Muscle layer of duodenum (tissue), 2 donors: ENCODE data around the gene DRG1.

Source experiments
- H3K27ac ChIP-seq: one replicate; pipeline ENCODE4 v1.7.0; 2013; ENCODE audit warnings: mild to moderate bottlenecking, low read length
- H3K27me3 ChIP-seq: one replicate; pipeline ENCODE4 v1.7.0; 2013; ENCODE audit warnings: low read depth, mild to moderate bottlenecking, control low read depth, low read length
- H3K36me3 ChIP-seq, 2 donors: one replicate each; pipeline ENCODE4 v1.7.0; 2013; ENCODE audit warnings: low read length in 2 of 2, control low read depth in 1 of 2, mild to moderate bottlenecking in 1 of 2; ENCODE audit not compliant: insufficient read depth in 2 of 2, control insufficient read depth in 1 of 2
- H3K4me1 ChIP-seq, 2 donors: one replicate each; pipeline ENCODE4 v1.7.0; 2013; ENCODE audit warnings: low read length in 2 of 2, mild to moderate bottlenecking in 2 of 2, control low read depth in 1 of 2, moderate library complexity in 1 of 2; ENCODE audit not compliant: insufficient read depth in 2 of 2, control insufficient read depth in 1 of 2
- H3K4me3 ChIP-seq, 2 donors: one replicate each; pipeline ENCODE4 v1.7.0; 2013; ENCODE audit warnings: low read length in 2 of 2, low read depth in 1 of 2, mild to moderate bottlenecking in 1 of 2
- H3K9me3 ChIP-seq, 2 donors: one replicate each; pipeline ENCODE4 v1.7.0; 2013; ENCODE audit warnings: low read length in 2 of 2, control low read depth in 1 of 2, mild to moderate bottlenecking in 1 of 2; ENCODE audit not compliant: control insufficient read depth in 1 of 2
- donor health status: healthy.

DRG1 gene

GRCh38 chr22:31442768-31443489, 43.5 kb downstream of the DRG1 start:
- Histone ChIP-seq H3K36me3 (peaks cover 76 to 78% of the 10 kb centered on the region in 2 donors), H3K4me1 (peaks cover 0 to under 1% of the 10 kb centered on the region in 2 donors), H3K27me3 (no peaks in the 10 kb centered on the region), H3K27ac (no peak overlapping the region), H3K4me3 (no peak overlapping the region), H3K9me3 (no peaks in the 10 kb centered on the region)

GRCh38 chr22:31443516-31443915, 44.1 kb downstream of the DRG1 start:
- no peak overlapping the region for H3K27ac ChIP-seq
- H3K9me3 ChIP-seq: no peaks in the 10 kb centered on the region
- H3K36me3 ChIP-seq: peaks cover 70 to 84% of the 10 kb centered on the region in 2 donors
- no peaks in the 10 kb centered on the region for H3K27me3 ChIP-seq
- no peak overlapping the region for H3K4me3 ChIP-seq
- peaks cover 0 to 6% of the 10 kb centered on the region in 2 donors for H3K4me1 ChIP-seq

- H3K27ac ChIP-seq: no peak overlapping the region
- peaks cover 54 to 65% of the 10 kb centered on the region in 2 donors for H3K36me3 ChIP-seq
- H3K4me1 ChIP-seq: peaks cover 0 to 7% of the 10 kb centered on the region in 2 donors
- no peaks in the 10 kb centered on the region for H3K9me3 ChIP-seq
- H3K4me3 ChIP-seq: no peak overlapping the region
- H3K27me3 ChIP-seq: no peaks in the 10 kb centered on the region
These were observed 46.2 kb downstream of the DRG1 start for GRCh38 chr22:31445642-31446041.

- Histone ChIP-seq H3K4me1 (peaks cover 0 to 7% of the 10 kb centered on the region in 2 donors), H3K27ac (no peak overlapping the region), H3K9me3 (no peaks in the 10 kb centered on the region), H3K27me3 (no peaks in the 10 kb centered on the region), H3K4me3 (no peak overlapping the region), H3K36me3 (peaks cover 53 to 60% of the 10 kb centered on the region in 2 donors)
These were observed 46.8 kb downstream of the DRG1 start for GRCh38 chr22:31446208-31446607.

- H3K36me3 ChIP-seq: peaks cover 50 to 55% of the 10 kb centered on the region in 2 donors
- H3K27ac ChIP-seq: no peak overlapping the region
- H3K4me1 ChIP-seq: peaks cover 0 to 7% of the 10 kb centered on the region in 2 donors
- no peak overlapping the region for H3K4me3 ChIP-seq
- no peaks in the 10 kb centered on the region for H3K27me3 ChIP-seq
- H3K9me3 ChIP-seq: no peaks in the 10 kb centered on the region
These were observed 47.4 kb downstream of the DRG1 start for GRCh38 chr22:31446767-31447166.

- Histone ChIP-seq H3K27me3 (no peaks in the 10 kb centered on the region), H3K9me3 (no peaks in the 10 kb centered on the region), H3K4me3 (no peak overlapping the region), H3K36me3 (peaks cover 44 to 49% of the 10 kb centered on the region in 2 donors), H3K27ac (no peak overlapping the region), H3K4me1 (peaks cover 0 to 7% of the 10 kb centered on the region in 2 donors)
These were observed 47.9 kb downstream of the DRG1 start for GRCh38 chr22:31447337-31447736.

GRCh38 chr22:31448382-31448781, 49.0 kb downstream of the DRG1 start:
- Histone ChIP-seq H3K9me3 (no peaks in the 10 kb centered on the region), H3K27ac (no peak overlapping the region), H3K4me1 (peaks cover 0 to 7% of the 10 kb centered on the region in 2 donors), H3K4me3 (no peak overlapping the region), H3K27me3 (no peaks in the 10 kb centered on the region), H3K36me3 (peaks cover 33 to 41% of the 10 kb centered on the region in 2 donors)

- Histone ChIP-seq H3K36me3 (peaks cover 36 to 41% of the 10 kb centered on the region in 2 donors), H3K4me3 (no peak overlapping the region), H3K9me3 (no peaks in the 10 kb centered on the region), H3K27ac (no peak overlapping the region), H3K27me3 (no peaks in the 10 kb centered on the region), H3K4me1 (peaks cover 0 to 7% of the 10 kb centered on the region in 2 donors)
These were observed 50.1 kb downstream of the DRG1 start for GRCh38 chr22:31449506-31449905.

GRCh38 chr22:31451709-31452571, 52.5 kb downstream of the DRG1 start:
- H3K4me1 ChIP-seq: peaks cover 0 to 7% of the 10 kb centered on the region in 2 donors
- H3K4me3 ChIP-seq: no peak overlapping the region
- H3K27ac ChIP-seq: no peak overlapping the region
- H3K27me3 ChIP-seq: no peaks in the 10 kb centered on the region
- no peaks in the 10 kb centered on the region for H3K9me3 ChIP-seq
- peaks cover 26 to 37% of the 10 kb centered on the region in 2 donors for H3K36me3 ChIP-seq

GRCh38 chr22:31461699-31462098, 62.3 kb downstream of the DRG1 start:
- no peaks in the 10 kb centered on the region for H3K9me3 ChIP-seq
- peaks cover 40 to 59% of the 10 kb centered on the region in 2 donors for H3K36me3 ChIP-seq
- H3K4me1 ChIP-seq: no peaks in the 10 kb centered on the region
- H3K27ac ChIP-seq: no peak overlapping the region
- no peak overlapping the region for H3K4me3 ChIP-seq
- no peaks in the 10 kb centered on the region for H3K27me3 ChIP-seq

- Histone ChIP-seq H3K4me3 (no peak overlapping the region), H3K27ac (no peak overlapping the region), H3K9me3 (no peaks in the 10 kb centered on the region), H3K4me1 (no peaks in the 10 kb centered on the region), H3K36me3 (peaks cover 36 to 46% of the 10 kb centered on the region in 2 donors), H3K27me3 (no peaks in the 10 kb centered on the region)
These were observed 65.9 kb downstream of the DRG1 start for GRCh38 chr22:31465307-31465706.
